HCT116 (cell line): ENCODE data around the gene RIPK4. TPM values are rescaled to one million over a fixed set of nuclear protein-coding genes. Genes with fewer than 3 reads are reported as not detected.

Experiments used
- ATAC-seq: fragments of 200-7000 bp; cut with Tn5 transposase; 2 replicates; pipeline ENCODE4 v1.9.1; 2020; ENCODE audit warnings: mild to moderate bottlenecking, moderate library complexity
- BruUV-seq: library from RNA; stranded (reverse); fragments of 400-500 nt; replicated peaks from 2 replicates; lab custom pipeline; 2021; lab: Mats Ljungman, UMichigan
- CTCF ChIA-PET: fragments of 300-600 bp; sonication (Branson Sonifier 250); formaldehyde crosslinking; loops from one replicate; lab custom pipeline; 2021; ENCODE audit warnings: antibody characterized with exemption; lab: Charles Lee
- POLR2A ChIA-PET: fragments of 300-600, 350-600 bp; sonication (Branson Sonifier 250); formaldehyde crosslinking; loops from one replicate; lab custom pipeline; 2021; ENCODE audit warnings: antibody characterized with exemption; lab: Charles Lee
- RAD21 ChIA-PET, 2 experiments: fragments of 300-600 bp; sonication (Branson Sonifier 250); formaldehyde crosslinking; loops; one replicate each; lab custom pipeline; 2023; ENCODE audit warnings: low total read pairs in 2 of 2; ENCODE audit not compliant: uncharacterized antibody in 2 of 2, unreplicated experiment in 2 of 2, low non-redundant PET in 1 of 2; lab: Charles Lee
- DNase-seq: peaks from one replicate; pipeline ENCODE4 v3.0.0-alpha.2; 2010; ENCODE audit warnings: low read depth, low spot score
- H2AFZ ChIP-seq: fragments of 200-600 bp; shearing (Covaris generic), sonication (generic); 2 replicates; pipeline ENCODE4 v1.6.1; 2017; ENCODE audit warnings: low read depth, mixed run types, mixed read lengths, antibody characterized with exemption, low read length; ENCODE audit not compliant: poor library complexity, severe bottlenecking
- H3K27ac ChIP-seq: 2 replicates; pipeline ENCODE4 v1.5.1; 2012; ENCODE audit warnings: low read depth, low read length
- H3K27me3 ChIP-seq: fragments of 200-600 bp; sonication (generic); 2 replicates; pipeline ENCODE4 v1.6.1; 2016; ENCODE audit warnings: mixed run types, low read length, mixed read lengths; ENCODE audit not compliant: insufficient read depth
- H3K36me3 ChIP-seq, 2 experiments: fragments of 200-500 bp in 1 of 2; fragments of 200-600 bp in 1 of 2; sonication (Bioruptor generic) in 1 of 2; sonication (generic) in 1 of 2; 2 replicates each; pipeline versions ENCODE4 v1.5.1 to v1.6.1; 2014 to 2016; ENCODE audit warnings: low read length in 2 of 2, inconsistent platforms in 1 of 2, mixed read lengths in 1 of 2, mixed run types in 1 of 2; ENCODE audit not compliant: insufficient read depth in 2 of 2, control insufficient read depth in 1 of 2
- H3K4me1 ChIP-seq, 2 experiments: fragments of 200-600 bp in 1 of 2; sonication (generic) in 1 of 2; 2 replicates each; pipeline versions ENCODE4 v1.5.1 to v1.6.1; 2012 to 2017; ENCODE audit warnings: low read length in 2 of 2, inconsistent platforms in 1 of 2, mild to moderate bottlenecking in 1 of 2, mixed read lengths in 1 of 2, mixed run types in 1 of 2, moderate library complexity in 1 of 2; ENCODE audit not compliant: insufficient read depth in 2 of 2, control insufficient read depth in 1 of 2
- H3K4me2 ChIP-seq: fragments of 200-600 bp; sonication (generic); 2 replicates; pipeline ENCODE4 v1.6.1; 2017; ENCODE audit warnings: mixed run types, low read length, mixed read lengths
- H3K4me3 ChIP-seq, 2 experiments: fragments of 200-600 bp in 1 of 2; sonication (generic) in 1 of 2; replicated peaks in 1 of 2; 2 replicates each; pipeline ENCODE4 v1.5.1; 2011 to 2016; ENCODE audit warnings: low read length in 2 of 2, control low read depth in 1 of 2, low read depth in 1 of 2, mild to moderate bottlenecking in 1 of 2, mixed read lengths in 1 of 2, mixed run types in 1 of 2
- H3K79me2 ChIP-seq: fragments of 200-600 bp; sonication (generic); 2 replicates; pipeline ENCODE4 v1.6.1; 2017; ENCODE audit warnings: mild to moderate bottlenecking, mixed run types, low read length, moderate library complexity, mixed read lengths; ENCODE audit not compliant: insufficient read depth
- H3K9ac ChIP-seq: fragments of 200-600 bp; sonication (generic); 2 replicates; pipeline ENCODE4 v1.6.1; 2016; ENCODE audit warnings: low read length, mixed read lengths
- H3K9me2 ChIP-seq: fragments of 200-600 bp; sonication (generic), shearing (Covaris generic); 2 replicates; pipeline ENCODE4 v1.6.1; 2017; ENCODE audit warnings: mixed run types, mild to moderate bottlenecking, moderate library complexity; ENCODE audit not compliant: insufficient read depth
- H3K9me3 ChIP-seq, 2 experiments: fragments of 200-500 bp in 1 of 2; fragments of 200-600 bp in 1 of 2; sonication (Bioruptor generic) in 1 of 2; sonication (generic) in 1 of 2; 2 replicates each; pipeline ENCODE4 v1.6.1; 2014 to 2017; ENCODE audit warnings: low read length in 2 of 2, mixed read lengths in 2 of 2, inconsistent platforms in 1 of 2, low read depth in 1 of 2, mild to moderate bottlenecking in 1 of 2, mixed run types in 1 of 2, moderate library complexity in 1 of 2; ENCODE audit not compliant: control insufficient read depth in 1 of 2, insufficient read depth in 1 of 2
- H4K20me1 ChIP-seq: fragments of 200-600 bp; sonication (generic), shearing (Covaris generic); 2 replicates; pipeline ENCODE4 v1.6.1; 2017; ENCODE audit warnings: mixed run types, mild to moderate bottlenecking, moderate library complexity; ENCODE audit not compliant: insufficient read depth
- CBX3 ChIP-seq: IDR thresholded peaks from 2 replicates; pipeline ENCODE4 v1.6.1; 2012; ENCODE audit warnings: low read depth
- EGR1 ChIP-seq: IDR thresholded peaks from 2 replicates; pipeline ENCODE4 v1.6.1; 2012; ENCODE audit warnings: low read depth
- SIN3A ChIP-seq: IDR thresholded peaks from 2 replicates; pipeline ENCODE4 v1.6.1; 2012; ENCODE audit warnings: low read depth
- ZBTB33 ChIP-seq: IDR thresholded peaks from 2 replicates; pipeline ENCODE4 v1.6.1; 2011; ENCODE audit warnings: mild to moderate bottlenecking, low read length, moderate library complexity; ENCODE audit not compliant: insufficient replicate concordance; ENCODE audit errors: extremely low read depth
- ZFX ChIP-seq: fragments of 450-650 bp; IDR thresholded peaks from 2 replicates; pipeline ENCODE4 v1.6.1; 2017
- ZNF274 ChIP-seq: fragments of 200-500 bp; sonication (Bioruptor generic); IDR thresholded peaks from 2 replicates; pipeline ENCODE4 v1.6.1; 2014; ENCODE audit warnings: mild to moderate bottlenecking, low read depth, low read length, inconsistent platforms
- intact Hi-C: fragments of 100-400 bp; cut with micrococcal nuclease; formaldehyde crosslinking; loops from 2 replicates; pipeline ENCODE4 v1.10.0; 2022
- total RNA-seq: library from RNA; stranded (reverse); gene quantifications from one replicate; pipeline ENCODE4 v1.2.1, GENCODE V29; 2021; ENCODE audit not compliant: unreplicated experiment
- TF ChIP-seq, protein P1 (sequence below): IDR thresholded peaks from 2 replicates; pipeline ENCODE4 v1.6.1; 2012

RIPK4 gene
- total RNA-seq, 1 experiment from 2014 or later, result 9.9 TPM

GRCh38 chr21:41809891-41810596 is 43.2 kb upstream of the RIPK4 start:
- ChIA-PET POLR2A (no interaction called here), RAD21 (no interaction called here)

More at GRCh38 chr21:41809891-41810596, 43.2 kb upstream of the RIPK4 start:
- Histone ChIP-seq H3K4me1 (no peaks in the 10 kb centered on the region), H3K27me3 (no peaks in the 10 kb centered on the region), H2AFZ (no peak overlapping the region), H3K4me2 (no peak overlapping the region), H3K27ac (no peak overlapping the region), H3K9ac (no peak overlapping the region), H3K4me3 (no peak overlapping the region), H3K9me3 (no peaks in the 10 kb centered on the region; a peak in 1 of 4 replicates), H3K36me3 (peaks cover 0 to 4% of the 10 kb centered on the region in 2 experiments; a peak in 1 of 4 replicates)
- CTCF ChIA-PET, result no interaction called here
- DNase-seq, result no peak
- no peak for TF ChIP-seq ZFX
- TF ChIP-seq EGR1, result no peak
- no peak for TF ChIP-seq CBX3
- TF ChIP-seq ZBTB33, result no peak
- TF ChIP-seq ZNF274, result no peak
- no peak for TF ChIP-seq SIN3A
- TF ChIP-seq, protein P1, sequence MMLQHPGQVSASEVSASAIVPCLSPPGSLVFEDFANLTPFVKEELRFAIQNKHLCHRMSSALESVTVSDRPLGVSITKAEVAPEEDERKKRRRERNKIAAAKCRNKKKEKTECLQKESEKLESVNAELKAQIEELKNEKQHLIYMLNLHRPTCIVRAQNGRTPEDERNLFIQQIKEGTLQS, result no peak
- TF ChIP-seq, all 23 proteins: peak for 0
- no peak for ATAC-seq
- Histone ChIP-seq H3K9me2 (no peaks in the 10 kb centered on the region), H4K20me1 (no peaks in the 10 kb centered on the region), H3K79me2 (no peaks in the 10 kb centered on the region)
- intact Hi-C loops, result no loop called here
- no TSS peak for BruUV-seq
